22Rv1 (cell line): ENCODE measurements around the gene COL4A6.

Experiments used
- H3K27ac ChIP-seq: fragments of 450-650 bp; 2 replicates; pipeline ENCODE4 v1.5.1; 2017
- CTCF ChIP-seq: fragments of 450-650 bp; IDR thresholded peaks from 2 replicates; pipeline ENCODE4 v1.5.1; 2017; ENCODE audit warnings: mild to moderate bottlenecking
- ZFX ChIP-seq: fragments of 450-650 bp; IDR thresholded peaks from 2 replicates; pipeline ENCODE4 v1.6.1; 2017; ENCODE audit warnings: antibody characterized with exemption, borderline replicate concordance

COL4A6 gene

DNA sequence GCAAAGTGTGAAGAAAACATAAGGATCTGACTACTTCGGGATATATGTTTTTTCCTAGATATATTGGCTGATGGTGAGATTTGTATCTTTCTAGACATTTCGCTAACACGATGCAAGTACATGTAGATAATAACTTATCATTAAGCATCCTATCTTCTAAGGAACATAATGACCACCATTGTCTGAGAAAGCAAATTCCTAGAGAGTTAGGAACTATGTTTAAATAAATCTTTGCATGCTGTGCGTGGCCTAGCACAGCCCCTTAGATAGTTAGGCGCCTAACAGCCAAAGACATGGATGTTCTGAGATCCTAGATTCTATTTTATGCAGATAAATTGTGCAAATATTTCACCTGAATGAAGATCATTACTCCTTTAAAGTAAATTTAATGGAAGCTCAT, 3.0 kb downstream of the COL4A6 start:
- TF ChIP-seq CTCF (no peak), ZFX (no peak)

DNA sequence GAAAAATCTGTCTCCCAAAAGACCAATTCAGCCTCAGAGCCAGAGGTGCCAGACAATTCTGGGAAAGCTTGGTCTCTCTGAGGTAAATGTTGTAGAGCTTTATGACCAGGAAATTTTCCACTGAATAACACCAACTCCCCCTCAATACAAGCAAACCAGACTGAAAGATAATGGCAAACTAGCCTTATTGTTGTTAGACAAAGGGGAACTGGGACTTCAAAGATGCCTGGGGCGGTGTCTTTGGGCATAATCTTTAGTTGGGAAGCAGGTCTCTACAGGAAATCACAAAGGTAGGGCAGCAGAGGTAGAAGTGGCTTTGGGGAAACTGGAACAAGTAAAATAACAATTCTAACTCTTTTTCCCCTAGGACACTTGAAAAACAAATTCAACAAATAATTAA, 12.0 kb downstream of the COL4A6 start:
- no peak for TF ChIP-seq ZFX
- TF ChIP-seq CTCF: no peak
- no peak overlapping the region for H3K27ac ChIP-seq

More for the DNA sequence above, 3.0 kb downstream of the COL4A6 start:
- no peak overlapping the region for H3K27ac ChIP-seq

DNA sequence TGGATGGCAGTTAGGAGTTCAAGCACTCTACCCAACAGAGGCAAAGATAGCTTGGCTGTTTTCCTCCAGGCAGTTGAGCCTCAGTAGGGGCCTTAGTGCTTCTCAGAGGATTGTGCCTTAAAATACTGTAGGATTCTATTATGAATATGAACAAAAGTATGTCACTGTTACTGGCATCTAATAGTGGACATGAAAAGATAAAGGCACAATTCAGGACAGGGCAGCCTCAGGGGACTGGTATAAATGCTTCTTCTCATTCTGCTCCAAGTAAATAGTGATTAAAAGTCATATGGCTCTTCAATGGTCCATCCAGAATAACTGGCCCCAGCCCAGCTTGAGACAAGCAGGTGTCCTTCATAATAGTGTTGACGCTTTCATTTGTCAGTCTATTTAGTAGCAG, 17.7 kb downstream of the COL4A6 start:
- no peak for TF ChIP-seq ZFX
- TF ChIP-seq CTCF: no peak
- H3K27ac ChIP-seq: no peak overlapping the region

- TF ChIP-seq ZFX (no peak), CTCF (no peak)
- H3K27ac ChIP-seq: no peak overlapping the region
Measured at GRCh38 chrX:108419401-108419800, 18.8 kb downstream of the COL4A6 start.

- no peak overlapping the region for H3K27ac ChIP-seq
- TF ChIP-seq CTCF: no peak
Measured at GRCh38 chrX:108417257-108417656, 21.0 kb downstream of the COL4A6 start.

- no peak overlapping the region for H3K27ac ChIP-seq
- TF ChIP-seq CTCF (no peak), ZFX (no peak)
Measured at GRCh38 chrX:108415891-108416290, 22.3 kb downstream of the COL4A6 start.

- TF ChIP-seq CTCF: no peak
- no peak for TF ChIP-seq ZFX
- H3K27ac ChIP-seq: no peak overlapping the region
Measured at GRCh38 chrX:108415146-108415545, 23.1 kb downstream of the COL4A6 start.
